ENCODE results near the gene PHF3. TPM values are rescaled to one million over a fixed set of nuclear protein-coding genes. Genes with fewer than 3 reads are reported as not detected.

Gene PHF3
- total RNA-seq = 29.2 and 40.7 TPM in 2 replicates

DNA sequence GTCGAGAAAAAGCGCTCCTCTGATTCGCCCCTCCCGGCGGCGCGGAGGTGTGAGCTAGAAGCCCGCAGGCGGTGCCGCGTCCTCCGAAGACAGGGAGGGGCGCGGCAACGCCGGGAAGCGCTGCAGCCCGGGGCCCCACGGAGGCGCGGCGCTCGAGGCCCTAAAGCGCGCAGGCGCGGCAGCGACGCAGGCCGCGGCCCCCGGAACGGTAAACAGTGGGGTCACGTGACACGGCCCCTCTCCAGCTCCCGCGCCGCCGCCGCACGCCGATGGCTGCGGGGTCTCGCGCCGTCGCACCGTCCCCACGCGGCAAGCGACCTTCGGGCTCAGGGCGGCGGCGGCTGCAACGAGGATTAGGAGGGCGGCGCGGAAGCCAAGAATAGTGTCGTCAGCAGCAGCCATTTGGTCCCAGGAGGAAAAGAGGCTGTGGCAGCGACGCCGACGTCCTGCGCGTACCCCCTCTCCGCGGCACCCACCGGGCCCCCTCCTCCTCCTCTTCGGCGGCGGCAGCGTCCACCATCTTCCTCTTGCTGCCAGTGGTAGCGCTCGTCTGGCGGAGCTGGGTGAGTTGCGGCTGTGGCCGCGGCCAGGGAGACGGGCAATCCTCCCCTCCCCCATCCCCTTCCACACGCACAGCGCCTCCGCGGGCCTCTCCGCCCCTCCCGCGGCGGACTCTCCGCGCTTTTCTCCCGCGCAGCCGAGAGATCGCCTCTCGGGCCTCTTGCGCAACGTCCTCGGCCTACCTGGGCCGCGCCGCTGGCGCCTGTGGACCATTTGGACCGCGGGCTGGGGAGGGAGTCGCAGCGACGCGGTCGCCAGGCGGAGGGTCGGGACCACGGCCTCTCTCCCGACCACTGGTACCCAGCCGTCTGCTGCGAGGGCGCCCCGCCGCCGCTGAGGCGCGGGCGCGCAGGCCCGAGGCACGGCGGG, at the start of gene PHF3:
Gene PHF3, plus strand, starts transcription at position 215 of the 930 bp plus-strand sequence. CDS start 10,750 bp downstream, outside the sequence.
- peak; percentile 87 to 89 for DNase-seq (ENCODE audit: low read depth in 2 of 2)

- peak in 1 of 2 donors; percentile 34 for DNase-seq (ENCODE audit: low read depth in 2 of 2)
These were observed 45.6 kb upstream of the PHF3 start for GRCh38 chr6:63589952-63590411.

DNA sequence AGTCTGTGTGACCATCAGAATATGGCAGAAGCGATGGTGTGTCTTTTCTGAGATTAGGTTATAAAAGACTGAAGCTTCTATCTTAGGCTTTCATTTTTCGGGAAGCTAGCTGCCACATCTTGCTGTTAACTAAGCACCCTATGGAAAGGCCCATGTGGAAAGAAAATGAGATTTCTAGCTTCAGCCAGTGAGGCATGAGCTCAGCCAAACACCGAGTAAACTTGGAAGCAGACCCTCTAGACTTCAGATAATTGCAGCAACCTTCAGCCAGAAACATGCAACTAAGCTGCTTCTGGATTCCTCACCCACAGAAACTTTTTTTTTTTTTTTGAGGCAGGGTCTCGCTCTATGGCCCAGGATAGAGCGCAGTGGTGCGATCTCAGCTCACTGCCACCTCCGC, 42.7 kb upstream of the PHF3 start:
- DNase-seq (ENCODE audit: low read depth in 2 of 2) = no peak

DNA sequence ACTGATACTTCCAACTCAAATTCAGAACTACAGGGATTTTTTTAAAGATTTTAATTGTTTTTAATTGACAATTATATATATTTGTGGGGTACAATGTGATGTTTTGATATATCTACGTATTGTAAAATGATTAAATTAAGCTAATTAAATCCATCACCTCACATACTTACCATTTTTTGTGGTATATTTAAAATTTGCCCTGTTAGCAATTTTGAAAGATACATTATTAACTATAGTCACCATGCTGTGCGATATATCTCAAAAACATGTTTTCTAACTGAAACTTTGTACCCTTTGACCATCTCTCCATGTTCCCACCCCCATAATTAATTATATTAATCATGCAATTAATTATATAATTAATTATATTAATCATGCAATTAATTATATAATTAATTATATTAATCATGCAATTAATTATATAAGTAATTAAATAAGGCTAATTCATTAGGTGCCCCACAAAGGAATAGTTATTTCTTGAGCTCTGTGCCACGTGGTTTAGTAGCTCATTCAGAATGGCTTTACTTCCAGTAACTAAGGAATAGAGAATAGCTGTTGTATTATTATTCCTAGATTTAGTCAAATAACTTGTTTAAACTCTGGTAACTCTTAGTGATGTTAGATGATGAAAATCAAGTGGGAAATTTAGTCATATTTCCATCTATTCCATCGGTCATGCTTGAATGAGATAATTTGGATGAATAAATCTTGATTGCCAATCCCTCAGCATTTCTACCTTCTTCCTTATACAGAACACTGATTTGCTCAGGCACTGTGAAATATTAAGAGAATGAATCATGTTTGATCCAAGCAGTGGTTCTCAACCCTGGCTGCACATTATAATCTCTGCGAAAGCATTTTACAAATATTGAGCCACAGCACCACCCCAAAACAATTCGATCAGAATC, 38.2 kb upstream of the PHF3 start:
- no peak for DNase-seq (ENCODE audit: low read depth in 2 of 2)

DNA sequence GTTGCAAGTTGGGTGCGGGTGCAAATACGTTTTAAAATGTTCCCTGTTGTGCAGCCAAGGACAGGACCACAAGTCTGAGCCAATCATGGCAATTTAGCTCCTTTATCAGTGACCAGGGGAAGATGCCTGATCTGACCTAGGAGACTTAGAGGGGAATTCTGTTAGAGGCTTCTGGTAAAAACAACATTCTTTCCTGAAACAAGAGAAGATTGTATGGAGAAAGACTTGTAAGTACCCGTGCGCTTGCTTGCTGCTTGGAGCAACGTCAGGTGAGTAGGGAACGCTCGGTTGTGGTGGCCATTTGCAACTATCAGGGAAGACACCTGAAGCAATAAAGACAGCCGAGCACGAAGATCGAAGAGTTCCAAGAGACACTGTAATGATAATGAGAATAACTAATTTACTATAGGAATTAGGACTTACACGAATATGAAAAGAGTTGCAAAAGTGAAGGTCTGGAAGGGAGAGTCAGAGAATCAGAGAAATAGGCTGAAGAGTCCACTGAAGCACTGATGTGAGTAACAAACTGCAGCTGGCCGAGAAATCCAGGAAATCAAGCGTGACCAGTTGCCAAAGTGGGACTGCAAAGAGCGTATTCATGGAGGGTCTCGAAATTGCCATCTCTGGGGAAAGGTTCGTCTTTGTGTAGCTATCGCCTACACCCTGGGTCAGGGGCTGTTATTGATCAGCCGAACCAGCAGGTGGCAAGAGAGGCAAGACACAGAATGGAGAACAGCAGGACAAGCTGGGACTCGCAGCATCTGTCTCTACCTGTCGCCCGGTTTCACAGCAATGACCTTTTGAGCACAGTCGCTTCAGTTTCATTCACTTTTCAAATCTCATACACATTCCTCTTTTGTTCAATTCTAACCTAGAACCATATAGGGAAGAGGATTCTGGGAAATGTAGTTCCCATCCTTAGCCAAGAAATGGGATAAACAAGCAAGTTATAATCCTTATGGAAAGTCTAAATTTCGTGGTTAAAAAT, 37.3 kb upstream of the PHF3 start:
- peak; percentile 56 to 71 for DNase-seq (ENCODE audit: low read depth in 2 of 2)

DNA sequence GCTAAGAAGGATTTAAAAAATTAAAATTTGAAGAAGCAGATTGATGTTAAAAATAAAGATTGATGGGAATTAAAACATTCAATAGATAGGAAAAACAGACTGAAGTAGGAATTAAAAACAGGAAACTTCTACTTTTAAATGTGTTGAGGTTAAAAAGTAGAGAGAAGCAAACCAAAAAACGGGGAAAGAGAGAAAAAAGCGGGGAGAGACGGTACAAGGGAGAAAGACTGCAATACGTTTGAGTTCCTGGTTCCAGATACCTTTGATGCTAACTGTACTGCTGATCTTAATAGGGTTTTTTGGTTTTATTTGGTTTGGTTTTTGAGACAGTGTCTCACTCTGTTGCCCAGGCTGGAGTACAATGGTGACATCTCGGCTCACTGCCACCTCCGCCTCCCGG, 36.4 kb upstream of the PHF3 start:
- DNase-seq (ENCODE audit: low read depth in 2 of 2) = no peak

DNA sequence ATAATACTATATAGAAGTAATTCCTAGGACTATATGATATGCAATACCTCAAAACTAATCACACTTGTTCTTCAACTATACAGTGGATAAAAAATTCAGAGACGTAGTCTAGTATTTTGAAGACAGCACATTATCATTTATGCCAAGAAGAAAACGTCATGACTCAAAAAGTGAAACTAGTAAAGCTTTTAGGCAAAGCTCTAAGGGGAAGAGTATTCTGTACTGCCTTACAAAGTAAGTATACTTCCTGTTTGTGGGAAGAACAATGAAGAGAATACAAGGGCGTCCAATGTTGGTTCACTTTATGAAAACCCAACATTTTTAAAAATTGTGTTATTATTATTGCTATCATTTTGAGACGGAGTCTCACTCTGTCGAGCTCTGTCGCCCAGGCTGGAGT, 35.5 kb upstream of the PHF3 start:
- no peak for DNase-seq (ENCODE audit: low read depth in 2 of 2)

DNA sequence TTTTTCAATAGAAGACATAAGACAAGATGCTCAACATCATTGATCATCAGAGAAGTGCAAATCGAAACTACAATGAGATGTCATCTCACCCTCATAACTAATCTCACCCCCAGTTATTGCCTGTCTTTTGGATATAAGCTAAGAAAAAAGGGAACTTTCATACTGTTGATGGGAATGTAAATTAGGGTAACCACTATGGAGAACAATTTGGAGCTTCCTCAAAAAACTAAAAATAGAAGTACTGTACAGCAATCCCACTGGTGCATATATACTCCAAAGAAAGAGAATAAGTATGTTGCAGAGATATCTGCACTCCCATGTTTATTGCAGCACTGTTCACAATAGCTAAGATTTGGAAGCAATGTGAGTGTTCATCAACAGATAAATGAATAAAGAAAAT, 26.4 kb upstream of the PHF3 start:
- no peak for DNase-seq (ENCODE audit: low read depth in 2 of 2)

DNA sequence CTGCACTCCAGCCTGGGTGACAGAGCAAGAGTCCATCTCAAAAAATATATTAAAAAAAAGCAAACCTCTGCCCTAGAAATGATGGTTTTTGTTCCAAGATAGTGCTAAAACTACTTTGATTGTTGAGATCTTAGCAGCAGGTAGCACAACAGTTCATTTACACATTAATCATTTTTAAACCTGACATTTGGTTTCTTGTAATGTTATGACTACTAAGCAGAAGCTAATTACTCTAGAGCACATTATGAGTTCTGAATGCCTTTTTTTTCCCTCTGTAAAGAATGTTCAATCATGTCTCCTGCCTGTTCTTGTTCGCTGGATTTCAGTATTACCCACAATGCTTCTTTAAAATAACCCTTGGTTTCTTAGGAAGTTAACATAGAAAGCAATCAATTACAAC, 24.7 kb upstream of the PHF3 start:
- no peak for DNase-seq (ENCODE audit: low read depth in 2 of 2)

GRCh38 chr6:63611560-63611959, 24.0 kb upstream of the PHF3 start:
- no peak for DNase-seq (ENCODE audit: low read depth in 2 of 2)

DNA sequence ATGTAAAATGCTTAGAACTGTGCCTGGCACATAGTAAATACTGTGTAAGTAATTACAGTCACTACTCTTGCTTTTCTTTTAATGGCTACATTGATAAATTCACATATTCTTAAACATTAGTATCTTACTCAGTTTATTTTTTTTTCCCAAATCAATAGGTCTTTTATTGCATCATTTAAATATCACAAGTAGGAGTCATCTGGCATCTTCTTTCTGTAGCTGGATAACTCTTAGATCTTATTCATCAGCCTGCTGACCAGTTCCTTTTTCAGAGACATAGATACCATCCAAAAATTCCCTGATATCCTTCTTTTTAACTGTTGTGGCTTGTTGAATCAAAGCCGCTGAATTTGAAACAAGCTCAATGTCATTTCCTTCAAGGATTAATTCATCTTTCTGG, 20.0 kb upstream of the PHF3 start:
- DNase-seq (ENCODE audit: low read depth in 2 of 2) = no peak

DNA sequence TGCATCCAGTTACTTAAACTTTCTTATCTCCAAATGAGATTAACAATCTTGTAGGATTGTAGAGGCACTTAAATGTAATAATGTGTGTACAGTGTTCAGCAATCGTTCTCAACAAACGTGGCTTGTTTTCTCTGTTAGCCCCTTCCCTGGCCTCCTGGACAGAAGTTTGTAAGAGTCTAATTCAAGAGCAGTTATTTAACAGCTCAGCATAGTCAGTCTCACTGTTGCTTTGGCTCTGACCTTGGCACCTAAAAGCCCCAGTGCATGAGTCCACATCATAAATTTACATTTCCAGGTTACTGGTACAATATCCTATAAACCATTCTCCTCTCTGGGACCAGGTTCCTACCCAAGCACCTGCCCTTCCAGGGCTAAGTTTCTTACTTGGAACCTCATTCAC, 11.5 kb upstream of the PHF3 start:
- no peak for DNase-seq (ENCODE audit: low read depth in 2 of 2)

DNA sequence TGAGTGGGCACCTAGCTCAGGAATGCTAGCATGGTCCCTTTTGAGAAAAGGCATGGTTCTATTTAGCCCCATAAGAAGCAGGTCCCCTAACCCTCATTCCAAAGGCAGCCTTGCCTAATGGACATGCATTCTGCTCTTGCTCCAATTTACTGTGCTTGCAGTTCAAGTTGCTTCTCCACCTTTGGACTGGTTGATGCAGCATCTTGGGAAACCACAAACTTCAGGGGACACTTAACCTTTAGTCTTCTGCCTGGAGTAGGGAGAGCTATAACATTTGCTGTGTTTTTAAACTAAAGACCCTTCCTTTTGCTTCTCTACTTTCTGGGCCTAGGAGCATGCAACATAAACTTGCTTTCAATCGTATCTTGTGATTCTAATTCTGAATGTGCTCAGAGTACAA, 5.1 kb upstream of the PHF3 start:
- DNase-seq (ENCODE audit: low read depth in 2 of 2) = no peak

DNA sequence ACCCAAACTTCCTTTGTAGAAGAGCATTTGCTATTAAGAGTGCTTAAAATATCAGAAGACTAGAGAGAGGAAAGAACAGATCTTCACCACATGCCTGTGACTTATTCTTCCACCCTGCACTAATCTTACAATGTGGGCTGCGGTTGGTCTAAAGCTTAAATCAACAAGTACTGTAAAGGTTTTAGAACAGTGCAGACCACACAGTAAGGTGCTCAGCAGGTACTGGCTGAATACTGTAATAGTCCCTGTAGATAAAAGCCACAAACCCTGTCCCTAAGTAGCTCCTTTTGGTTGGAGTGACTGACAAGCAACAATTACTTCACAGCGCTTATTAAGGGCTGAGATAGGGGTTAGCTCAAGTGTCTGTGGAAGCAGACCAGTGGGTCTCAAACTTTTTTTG, 972 bp upstream of the PHF3 start:
- no peak for DNase-seq (ENCODE audit: low read depth in 2 of 2)

- DNase-seq (ENCODE audit: low read depth in 2 of 2) = no peak
These were observed 401 bp upstream of the PHF3 start for GRCh38 chr6:63635215-63635587.

GRCh38 chr6:63636518-63637021, 968 bp downstream of the PHF3 start:
- peak; percentile 59 to 69 for DNase-seq (ENCODE audit: low read depth in 2 of 2)

- DNase-seq (ENCODE audit: low read depth in 2 of 2) = no peak
These were observed 2.4 kb downstream of the PHF3 start for GRCh38 chr6:63637865-63638445.

- peak in 1 of 2 donors; percentile 7 for DNase-seq (ENCODE audit: low read depth in 2 of 2)
These were observed 4.5 kb downstream of the PHF3 start for GRCh38 chr6:63640062-63640461.

DNA sequence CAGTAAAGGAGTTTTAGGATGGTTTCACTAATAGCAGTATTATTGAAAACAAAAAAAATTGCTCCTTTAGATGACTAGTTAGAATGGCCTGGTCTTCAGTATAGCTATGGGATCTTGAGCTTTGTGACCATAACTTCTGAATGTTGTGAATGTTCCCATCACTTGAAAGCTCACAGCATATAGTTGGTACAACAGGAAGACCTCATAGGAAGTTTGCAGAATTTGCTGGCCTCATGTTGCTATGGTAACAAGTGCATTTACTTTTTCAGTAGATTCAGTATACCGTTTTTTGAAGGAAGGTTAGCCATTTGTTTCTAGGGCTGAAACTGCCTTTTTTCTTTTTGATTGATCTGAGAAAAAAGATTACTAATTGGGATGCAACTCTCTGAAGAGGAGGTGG, 8.3 kb downstream of the PHF3 start:
- DNase-seq (ENCODE audit: low read depth in 2 of 2) = peak; percentile 82 to 84

GRCh38 chr6:63644668-63645326, 9.2 kb downstream of the PHF3 start:
- peak; percentile 42 to 52 for DNase-seq (ENCODE audit: low read depth in 2 of 2)

All from lung microvascular endothelial cell (primary cell).